HepG2 (cell line): ENCODE data around the gene SMTNL1. TPM values are rescaled to one million over a fixed set of nuclear protein-coding genes. Genes with fewer than 3 reads are reported as not detected.

ENCODE experiments used
- ARHGAP35 ChIP-seq: sonication (generic); formaldehyde crosslinking; IDR thresholded peaks from 2 replicates; pipeline ENCODE4 v1.9.0; 2022; ENCODE audit warnings: mild to moderate bottlenecking, inconsistent platforms, moderate library complexity, missing genetic modification reagents, borderline replicate concordance
- KAT2B ChIP-seq: fragments of 150-350 bp; IDR thresholded peaks from 2 replicates; pipeline ENCODE4 v1.6.1; 2014; ENCODE audit warnings: low read depth, low read length, borderline replicate concordance
- SP4 ChIP-seq: sonication (generic); formaldehyde crosslinking; IDR thresholded peaks from 2 replicates; pipeline ENCODE4 v1.8.1; 2023; ENCODE audit warnings: mild to moderate bottlenecking, missing genetic modification reagents
- ZNF296 ChIP-seq: sonication (generic); formaldehyde crosslinking; conservative IDR thresholded peaks from 2 replicates; pipeline ENCODE4 v1.5.0; 2020; ENCODE audit warnings: mild to moderate bottlenecking, missing genetic modification reagents
- ZNF407 ChIP-seq: sonication (generic); formaldehyde crosslinking; IDR thresholded peaks from one replicate; pipeline ENCODE4 v1.5.1; 2020; ENCODE audit warnings: mild to moderate bottlenecking, missing genetic modification reagents; ENCODE audit errors: not compliant biosample characterization
- polyA plus RNA-seq, 8 experiments: library from polyadenylated mRNA; depleted of rRNA in 3 of 8; stranded (reverse) in 7 of 8; unstranded in 1 of 8; fragments of >200 nt; fragmentation: Illumina TruSeq in 4 of 8; extraction: Trizol in 4 of 8; gene quantifications; 2 replicates each; pipeline versions ENCODE4 v1.2.1 to v1.2.3, GENCODE V29; 2011 to 2016; ENCODE audit warnings: low read depth in 4 of 8, missing spikeins in 1 of 8, mixed read lengths in 1 of 8; ENCODE audit not compliant: insufficient read depth in 1 of 8
- total RNA-seq, 5 experiments: library from RNA; depleted of rRNA; stranded (reverse); fragments of >200 nt; fragmentation: Illumina TruSeq; extraction: Trizol; gene quantifications; 2 replicates each; pipeline ENCODE4 v1.2.3, GENCODE V29; 2016; ENCODE audit warnings: low read depth in 1 of 5
- TF ChIP-seq, protein P1 (sequence below): sonication (generic); formaldehyde crosslinking; conservative IDR thresholded peaks from 2 replicates; pipeline ENCODE4 v1.4.0; 2020; ENCODE audit warnings: missing genetic modification reagents
- TF ChIP-seq, protein P2 (sequence below): sonication (generic); formaldehyde crosslinking; IDR thresholded peaks from 2 replicates; pipeline ENCODE4 v1.5.0; 2020; ENCODE audit warnings: mild to moderate bottlenecking, missing genetic modification reagents
- TF ChIP-seq, protein P3 (sequence below): sonication (generic); formaldehyde crosslinking; conservative IDR thresholded peaks from 2 replicates; pipeline ENCODE4 v1.8.0; 2022; ENCODE audit warnings: low read depth, missing genetic modification reagents
- TF ChIP-seq, protein P4 (sequence below), 2 experiments: sonication (generic) in 1 of 2; formaldehyde crosslinking in 1 of 2; IDR thresholded peaks; 2 replicates each; pipeline versions ENCODE4 v1.5.1 to v1.6.1; 2011 to 2020; ENCODE audit warnings: borderline replicate concordance in 1 of 2, low read depth in 1 of 2, low read length in 1 of 2, mild to moderate bottlenecking in 1 of 2, missing genetic modification reagents in 1 of 2, moderate library complexity in 1 of 2

The SMTNL1 gene
- total and polyA plus RNA-seq, 2 of the 13 experiments (the other 11 are each of a cell fraction or from before 2014, with no cell fraction given) = 0.04 TPM; not detected in 1

DNA sequence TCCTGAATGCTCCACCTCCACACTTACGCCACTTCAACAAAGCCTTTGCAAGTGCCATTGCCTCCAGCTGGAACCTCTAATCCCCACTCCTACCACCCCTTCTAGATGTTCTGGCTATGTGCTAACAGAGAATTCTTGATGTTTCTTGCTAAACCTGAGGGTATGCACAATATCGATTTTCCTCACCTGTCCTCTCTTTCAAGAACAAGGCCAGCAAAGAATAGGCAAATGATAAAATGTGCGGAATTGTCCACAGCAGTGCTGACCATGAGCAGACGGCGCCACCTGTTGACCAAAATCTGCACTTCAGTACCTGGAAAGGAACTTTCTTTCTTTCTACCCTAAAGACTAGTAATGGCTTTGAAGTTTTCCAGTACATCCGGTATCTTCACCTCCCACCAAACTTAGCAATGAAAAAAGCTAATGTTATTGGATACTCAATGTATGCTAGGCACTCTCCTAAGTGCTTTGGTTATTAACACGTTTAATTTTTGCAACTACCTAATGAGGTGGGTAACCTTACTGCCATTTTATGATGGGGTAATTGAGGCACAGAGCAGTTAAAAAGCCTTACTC, 10.3 kb upstream of the SMTNL1 start (continued):
- TF ChIP-seq ZNF407 (CRISPR knock-in tag) = no peak
- TF ChIP-seq SP4 (CRISPR knock-in tag) = no peak
- no peak for TF ChIP-seq ZNF296 (CRISPR knock-in tag)
- TF ChIP-seq, protein P1, sequence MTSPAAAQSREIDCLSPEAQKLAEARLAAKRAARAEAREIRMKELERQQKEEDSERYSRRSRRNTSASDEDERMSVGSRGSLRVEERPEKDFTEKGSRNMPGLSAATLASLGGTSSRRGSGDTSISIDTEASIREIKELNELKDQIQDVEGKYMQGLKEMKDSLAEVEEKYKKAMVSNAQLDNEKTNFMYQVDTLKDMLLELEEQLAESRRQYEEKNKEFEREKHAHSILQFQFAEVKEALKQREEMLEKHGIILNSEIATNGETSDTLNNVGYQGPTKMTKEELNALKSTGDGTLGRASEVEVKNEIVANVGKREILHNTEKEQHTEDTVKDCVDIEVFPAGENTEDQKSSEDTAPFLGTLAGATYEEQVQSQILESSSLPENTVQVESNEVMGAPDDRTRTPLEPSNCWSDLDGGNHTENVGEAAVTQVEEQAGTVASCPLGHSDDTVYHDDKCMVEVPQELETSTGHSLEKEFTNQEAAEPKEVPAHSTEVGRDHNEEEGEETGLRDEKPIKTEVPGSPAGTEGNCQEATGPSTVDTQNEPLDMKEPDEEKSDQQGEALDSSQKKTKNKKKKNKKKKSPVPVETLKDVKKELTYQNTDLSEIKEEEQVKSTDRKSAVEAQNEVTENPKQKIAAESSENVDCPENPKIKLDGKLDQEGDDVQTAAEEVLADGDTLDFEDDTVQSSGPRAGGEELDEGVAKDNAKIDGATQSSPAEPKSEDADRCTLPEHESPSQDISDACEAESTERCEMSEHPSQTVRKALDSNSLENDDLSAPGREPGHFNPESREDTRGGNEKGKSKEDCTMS (CRISPR knock-in tag) = no peak
- no peak for TF ChIP-seq KAT2B
- TF ChIP-seq, protein P2, sequence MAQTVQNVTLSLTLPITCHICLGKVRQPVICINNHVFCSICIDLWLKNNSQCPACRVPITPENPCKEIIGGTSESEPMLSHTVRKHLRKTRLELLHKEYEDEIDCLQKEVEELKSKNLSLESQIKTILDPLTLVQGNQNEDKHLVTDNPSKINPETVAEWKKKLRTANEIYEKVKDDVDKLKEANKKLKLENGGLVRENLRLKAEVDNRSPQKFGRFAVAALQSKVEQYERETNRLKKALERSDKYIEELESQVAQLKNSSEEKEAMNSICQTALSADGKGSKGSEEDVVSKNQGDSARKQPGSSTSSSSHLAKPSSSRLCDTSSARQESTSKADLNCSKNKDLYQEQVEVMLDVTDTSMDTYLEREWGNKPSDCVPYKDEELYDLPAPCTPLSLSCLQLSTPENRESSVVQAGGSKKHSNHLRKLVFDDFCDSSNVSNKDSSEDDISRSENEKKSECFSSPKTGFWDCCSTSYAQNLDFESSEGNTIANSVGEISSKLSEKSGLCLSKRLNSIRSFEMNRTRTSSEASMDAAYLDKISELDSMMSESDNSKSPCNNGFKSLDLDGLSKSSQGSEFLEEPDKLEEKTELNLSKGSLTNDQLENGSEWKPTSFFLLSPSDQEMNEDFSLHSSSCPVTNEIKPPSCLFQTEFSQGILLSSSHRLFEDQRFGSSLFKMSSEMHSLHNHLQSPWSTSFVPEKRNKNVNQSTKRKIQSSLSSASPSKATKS = no peak
- TF ChIP-seq, protein P3, sequence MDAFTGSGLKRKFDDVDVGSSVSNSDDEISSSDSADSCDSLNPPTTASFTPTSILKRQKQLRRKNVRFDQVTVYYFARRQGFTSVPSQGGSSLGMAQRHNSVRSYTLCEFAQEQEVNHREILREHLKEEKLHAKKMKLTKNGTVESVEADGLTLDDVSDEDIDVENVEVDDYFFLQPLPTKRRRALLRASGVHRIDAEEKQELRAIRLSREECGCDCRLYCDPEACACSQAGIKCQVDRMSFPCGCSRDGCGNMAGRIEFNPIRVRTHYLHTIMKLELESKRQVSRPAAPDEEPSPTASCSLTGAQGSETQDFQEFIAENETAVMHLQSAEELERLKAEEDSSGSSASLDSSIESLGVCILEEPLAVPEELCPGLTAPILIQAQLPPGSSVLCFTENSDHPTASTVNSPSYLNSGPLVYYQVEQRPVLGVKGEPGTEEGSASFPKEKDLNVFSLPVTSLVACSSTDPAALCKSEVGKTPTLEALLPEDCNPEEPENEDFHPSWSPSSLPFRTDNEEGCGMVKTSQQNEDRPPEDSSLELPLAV (CRISPR knock-in tag) = no peak
- TF ChIP-seq ARHGAP35 (CRISPR knock-in tag) = no peak
- TF ChIP-seq, protein P4, sequence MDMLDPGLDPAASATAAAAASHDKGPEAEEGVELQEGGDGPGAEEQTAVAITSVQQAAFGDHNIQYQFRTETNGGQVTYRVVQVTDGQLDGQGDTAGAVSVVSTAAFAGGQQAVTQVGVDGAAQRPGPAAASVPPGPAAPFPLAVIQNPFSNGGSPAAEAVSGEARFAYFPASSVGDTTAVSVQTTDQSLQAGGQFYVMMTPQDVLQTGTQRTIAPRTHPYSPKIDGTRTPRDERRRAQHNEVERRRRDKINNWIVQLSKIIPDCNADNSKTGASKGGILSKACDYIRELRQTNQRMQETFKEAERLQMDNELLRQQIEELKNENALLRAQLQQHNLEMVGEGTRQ (IDR thresholded peaks at IDR 0.05; ENCODE audit: low read depth, low read length) = no peak
- TF ChIP-seq, protein P4 (CRISPR knock-in tag; IDR thresholded peaks at IDR 0.05; ENCODE audit: borderline replicate concordance) = no peak
